Measurements from ENCODE around the gene C5orf15. TPM values are rescaled to one million over a fixed set of nuclear protein-coding genes. Genes with fewer than 3 reads are reported as not detected.
A peak's percentile ranks its signal among the peaks of the same experiment; 100 is the strongest.
"Not testable (repeated sequence)": the region's sequence is repeated elsewhere in the genome, so short reads cannot be mapped to it uniquely, and the experiment has no call there.

Gene C5orf15
- total RNA-seq, 1 donor from 2014 or later = 15.2 TPM

DNA sequence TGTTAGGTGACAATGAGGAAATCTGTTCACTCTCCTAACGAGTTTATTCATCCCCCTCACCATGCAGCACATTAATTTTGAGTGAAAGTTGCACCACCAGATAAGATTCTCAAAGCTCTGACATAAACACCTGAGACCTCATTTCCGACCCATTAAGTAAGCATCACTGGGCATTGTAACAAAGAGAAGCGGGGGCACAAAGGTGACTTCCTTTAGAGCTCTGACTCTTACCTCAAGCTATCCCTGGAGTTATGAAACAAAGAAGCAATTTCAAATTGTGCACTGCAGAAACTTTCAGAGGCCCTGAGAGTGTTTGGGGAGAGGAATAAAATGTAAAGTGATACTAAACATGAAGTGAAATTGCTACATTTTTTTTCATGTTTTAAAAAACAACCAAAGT, 29.5 kb downstream of the C5orf15 start:
- no peak for ATAC-seq

GRCh38 chr5:133938039-133938821, 30.2 kb downstream of the C5orf15 start:
- DNase-seq (ENCODE audit: low spot score) (peak; percentile 12), ATAC-seq (no peak)

More for the DNA sequence above, 29.5 kb downstream of the C5orf15 start:
- DNase-seq (ENCODE audit: low spot score) = no peak

DNA sequence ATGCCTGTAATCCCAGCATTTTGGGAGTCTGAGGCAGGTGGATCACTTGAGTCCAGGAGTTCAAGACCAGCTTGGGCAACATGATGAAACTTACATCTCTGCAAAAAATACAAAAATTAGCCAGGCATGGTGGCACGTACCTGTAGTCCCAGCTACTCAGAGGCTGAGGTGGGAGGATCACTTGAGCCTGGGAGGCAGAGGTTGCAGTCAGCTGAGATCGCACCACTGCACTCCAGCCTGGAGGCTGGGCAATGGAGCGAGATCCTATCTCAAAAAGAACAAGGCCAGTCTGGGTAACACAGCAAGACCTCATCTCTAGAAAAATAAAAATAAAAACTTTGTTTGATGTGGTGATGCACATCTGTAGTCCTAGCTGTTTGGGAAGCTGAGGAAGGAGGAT, 30.8 kb downstream of the C5orf15 start:
- DNase-seq (ENCODE audit: low spot score); ATAC-seq: not testable (repeated sequence)

DNA sequence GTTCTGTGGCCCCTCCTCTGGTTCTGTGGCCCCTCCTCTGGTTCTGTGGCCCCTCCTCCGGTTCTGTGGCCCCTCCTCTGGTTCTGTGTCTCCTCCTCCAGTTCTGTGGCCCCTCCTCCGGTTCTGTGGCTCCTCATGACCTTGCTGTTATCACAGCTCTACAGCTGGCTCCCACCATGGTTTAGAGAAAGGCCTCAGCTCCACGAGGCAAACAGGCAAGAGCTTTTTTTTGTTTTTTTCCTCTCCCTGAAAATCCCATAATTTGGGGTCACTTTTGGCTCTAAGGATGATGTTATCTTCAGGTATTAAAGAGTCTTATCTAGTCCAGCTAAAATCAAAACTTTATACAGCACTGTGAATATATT, 31.8 kb downstream of the C5orf15 start:
- ATAC-seq (no peak), DNase-seq (ENCODE audit: low spot score) (no peak)

- not testable (repeated sequence) for ATAC-seq; DNase-seq (ENCODE audit: low spot score)
These were observed 32.3 kb downstream of the C5orf15 start for GRCh38 chr5:133935991-133936650.

GRCh38 chr5:133935667-133935940, 32.8 kb downstream of the C5orf15 start:
- ATAC-seq = no peak

DNA sequence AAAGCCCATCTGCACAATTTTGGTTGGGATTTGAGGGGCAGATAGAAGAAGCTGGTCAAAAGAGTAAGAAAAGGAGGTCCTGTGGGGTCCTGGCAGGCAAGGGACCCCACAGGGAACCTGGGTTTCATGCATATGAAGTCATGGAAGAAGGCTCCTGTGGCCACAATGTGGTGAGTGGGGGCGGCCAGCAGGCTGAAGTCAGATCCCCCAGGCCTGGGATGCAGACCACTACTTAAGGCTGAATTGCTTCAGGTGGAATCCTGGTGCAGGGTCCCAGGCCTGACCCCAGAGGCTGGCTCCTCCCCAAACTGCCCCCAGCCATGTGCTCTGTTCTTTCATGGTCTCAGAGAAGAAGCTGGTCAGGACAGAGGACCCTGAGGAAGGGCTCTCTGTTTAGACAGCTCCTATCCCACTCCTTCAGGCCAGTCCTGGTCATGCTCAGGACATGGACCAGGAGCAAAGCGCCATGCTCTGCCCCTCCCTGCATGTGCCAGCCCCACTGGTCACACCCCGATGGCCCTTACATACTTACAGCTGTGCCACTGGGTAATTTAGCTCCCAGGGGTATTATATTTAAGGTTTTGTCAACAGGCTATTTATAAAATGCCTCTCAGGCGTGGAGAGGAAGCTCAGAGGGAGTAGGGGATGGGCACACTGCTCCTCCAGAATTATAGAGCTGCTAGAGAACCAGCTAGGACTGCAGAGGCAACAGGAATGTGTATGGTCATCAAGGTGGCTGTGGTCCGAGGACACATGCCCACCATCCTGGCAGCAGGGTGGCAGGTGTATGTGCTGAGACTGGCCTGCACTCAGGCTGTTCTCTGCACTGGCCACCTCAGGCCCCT, 33.4 kb downstream of the C5orf15 start:
- ATAC-seq = no peak
- no peak for DNase-seq (ENCODE audit: low spot score)

More at GRCh38 chr5:133935667-133935940, 32.8 kb downstream of the C5orf15 start:
- no peak for DNase-seq (ENCODE audit: low spot score)

DNA sequence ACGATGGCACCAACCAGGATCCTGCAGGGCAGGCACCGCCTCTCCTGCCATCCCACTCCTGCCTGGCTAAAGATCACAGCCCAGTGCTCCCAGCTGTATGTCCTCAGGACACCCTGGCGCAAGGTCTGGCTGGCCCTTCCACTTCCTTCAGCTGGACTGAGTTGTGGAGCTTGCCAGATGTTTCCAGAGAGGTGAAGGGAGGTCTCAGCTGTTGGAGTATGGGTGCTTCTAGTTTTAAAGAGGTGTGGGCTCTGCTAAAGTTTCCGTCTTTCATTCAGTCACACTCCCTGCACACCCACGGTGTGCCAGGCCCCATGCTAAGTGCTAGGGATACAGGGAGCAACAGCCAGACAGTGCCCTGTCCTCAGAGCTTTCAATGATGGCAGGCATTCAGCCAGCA, 34.1 kb downstream of the C5orf15 start:
- DNase-seq (ENCODE audit: low spot score) (no peak), ATAC-seq (no peak)

- ATAC-seq = no peak
- DNase-seq (ENCODE audit: low spot score) = no peak
These were observed 34.6 kb downstream of the C5orf15 start for GRCh38 chr5:133933670-133934295.

DNA sequence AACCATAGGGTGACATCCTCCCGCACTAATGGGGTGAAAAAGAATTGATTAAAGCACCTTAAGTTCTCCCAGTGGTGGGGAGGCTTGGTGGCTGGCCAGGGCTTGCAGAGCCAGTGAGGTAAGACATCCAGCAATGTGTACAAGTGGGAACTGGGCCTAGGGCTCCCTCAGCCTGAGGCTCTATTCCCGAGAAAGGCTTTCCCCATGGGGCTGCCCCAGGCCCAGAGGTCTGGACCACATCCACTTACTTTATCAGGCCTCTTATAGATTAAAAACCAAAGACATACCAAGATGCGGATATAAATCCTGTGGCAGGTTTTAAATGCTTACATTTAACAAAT, 35.3 kb downstream of the C5orf15 start:
- no peak for DNase-seq (ENCODE audit: low spot score)
- no peak for ATAC-seq

DNA sequence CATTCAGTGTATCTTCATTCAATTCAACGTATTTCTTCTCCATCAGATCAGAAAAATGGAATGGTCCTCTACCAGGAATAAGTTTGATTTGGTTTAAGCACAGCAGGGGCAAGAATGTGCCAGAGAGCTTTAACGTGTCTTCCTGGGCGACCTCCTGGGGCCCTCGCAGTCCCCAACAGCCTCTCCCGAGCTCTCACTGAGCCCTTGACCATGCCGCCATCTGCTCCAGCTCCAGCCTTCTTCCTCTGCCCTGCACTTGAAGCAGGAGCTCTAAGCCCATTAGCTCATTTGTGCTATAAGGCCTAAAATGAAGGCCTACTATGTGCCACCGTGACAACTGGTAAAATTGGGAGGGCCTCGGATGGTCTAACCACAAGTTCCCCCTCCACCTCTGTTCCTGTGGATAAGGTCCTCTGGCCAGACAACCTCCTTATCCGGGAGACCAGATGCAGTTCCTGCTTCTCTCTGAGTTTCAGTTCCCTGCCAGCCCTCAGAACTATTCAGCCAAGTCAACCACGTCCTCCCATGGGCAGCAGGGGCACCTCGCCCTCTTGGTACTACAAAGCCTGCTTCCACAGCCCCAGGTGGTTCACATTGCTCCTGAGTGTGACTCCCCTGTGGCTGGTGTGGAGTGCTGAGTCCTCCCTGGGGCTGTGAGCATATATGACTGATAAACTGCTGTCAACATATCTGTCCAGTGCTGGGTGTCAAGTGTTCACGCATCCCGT, 35.8 kb downstream of the C5orf15 start:
- ATAC-seq (peak; percentile 41), DNase-seq (ENCODE audit: low spot score) (no peak)

- no peak for DNase-seq (ENCODE audit: low spot score)
- no peak for ATAC-seq
These were observed 36.9 kb downstream of the C5orf15 start for GRCh38 chr5:133931546-133931945.

- DNase-seq (ENCODE audit: low spot score) (no peak), ATAC-seq (no peak)
These were observed 37.7 kb downstream of the C5orf15 start for GRCh38 chr5:133930813-133931090.

GRCh38 chr5:133930061-133930812, 38.2 kb downstream of the C5orf15 start:
- ATAC-seq = no peak
- DNase-seq (ENCODE audit: low spot score) = no peak

GRCh38 chr5:133928587-133929393, 39.6 kb downstream of the C5orf15 start:
- no peak for DNase-seq (ENCODE audit: low spot score)
- no peak for ATAC-seq

GRCh38 chr5:133927300-133928180, 40.9 kb downstream of the C5orf15 start:
- ATAC-seq = no peak
- DNase-seq (ENCODE audit: low spot score) = no peak

GRCh38 chr5:133926489-133927299, 41.7 kb downstream of the C5orf15 start:
- peak; percentile 88 for ATAC-seq

More at GRCh38 chr5:133926489-133927299, 41.7 kb downstream of the C5orf15 start:
- no peak for DNase-seq (ENCODE audit: low spot score)
